Ectodermal cell (in vitro differentiated cells): ENCODE results near the gene RNU7-1.

ENCODE experiments used
- H3K27ac ChIP-seq: 2 replicates; pipeline ENCODE4 v1.7.0; 2013; ENCODE audit warnings: mild to moderate bottlenecking, low read depth, low read length; ENCODE audit not compliant: insufficient read depth, poor library complexity, severe bottlenecking
- H3K27me3 ChIP-seq: 2 replicates; pipeline ENCODE4 v1.7.0; 2013; ENCODE audit warnings: mild to moderate bottlenecking, low read length; ENCODE audit not compliant: insufficient read depth, control insufficient read depth, poor library complexity, severe bottlenecking
- H3K36me3 ChIP-seq: one replicate; pipeline ENCODE4 v1.7.0; 2013; ENCODE audit warnings: low read length; ENCODE audit not compliant: control insufficient read depth, insufficient read depth
- H3K4me1 ChIP-seq: one replicate; pipeline ENCODE4 v1.7.0; 2013; ENCODE audit warnings: low read length; ENCODE audit not compliant: control insufficient read depth, insufficient read depth
- H3K4me3 ChIP-seq: 2 replicates; pipeline ENCODE4 v1.7.0; 2013; ENCODE audit warnings: low read depth, low read length, control low read depth; ENCODE audit not compliant: insufficient read depth
- H3K9me3 ChIP-seq: 2 replicates; pipeline ENCODE4 v1.7.0; 2013; ENCODE audit warnings: mild to moderate bottlenecking, low read length, moderate library complexity; ENCODE audit not compliant: control insufficient read depth
- WGBS, 2 experiments: methylation state at CpG; one replicate each; pipeline ENCODE4 v1.1.7; 2013; ENCODE audit warnings: missing lambda C conversion rate in 2 of 2; 5-methylcytosine and 5-hydroxymethylcytosine counted together

RNU7-1 gene

GRCh38 chr12:6938353-6939190 lies 5.0 kb upstream of the RNU7-1 start:
- Histone ChIP-seq H3K4me3 (peak overlapping the region; percentile 76), H3K9me3 (no peaks in the 10 kb centered on the region), H3K4me1 (no peaks in the 10 kb centered on the region), H3K27ac (peak overlapping the region; percentile 97), H3K36me3 (peaks cover 36% of the 10 kb centered on the region), H3K27me3 (no peaks in the 10 kb centered on the region)
- WGBS, 2 experiments, result 94 to 95% methylated on average over 32 of the region's 32 CpGs

DNA sequence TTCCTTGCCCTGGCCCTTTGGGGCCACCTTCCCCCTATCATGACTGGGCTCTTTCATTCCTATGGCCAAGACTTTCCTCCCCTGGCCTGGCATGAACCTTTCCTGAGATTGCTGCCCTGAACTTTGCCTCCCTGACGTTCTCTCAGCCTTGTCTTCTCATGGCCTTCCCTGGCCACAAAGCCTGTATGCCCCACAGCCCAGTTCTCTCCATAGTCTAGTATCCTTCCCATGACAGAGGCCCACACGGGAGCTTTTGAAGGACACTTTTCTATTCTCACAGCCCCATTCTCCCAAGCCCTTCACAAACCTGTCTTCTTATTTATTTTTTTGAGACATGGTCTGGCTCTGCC lies 4.5 kb upstream of the RNU7-1 start:
- Histone ChIP-seq H3K36me3 (peaks cover 30% of the 10 kb centered on the region), H3K9me3 (no peaks in the 10 kb centered on the region), H3K27ac (no peak overlapping the region), H3K4me3 (no peak overlapping the region), H3K4me1 (no peaks in the 10 kb centered on the region), H3K27me3 (no peaks in the 10 kb centered on the region)
- 89 to 95% methylated on average over 2 of the region's 2 CpGs for WGBS, 2 experiments

DNA sequence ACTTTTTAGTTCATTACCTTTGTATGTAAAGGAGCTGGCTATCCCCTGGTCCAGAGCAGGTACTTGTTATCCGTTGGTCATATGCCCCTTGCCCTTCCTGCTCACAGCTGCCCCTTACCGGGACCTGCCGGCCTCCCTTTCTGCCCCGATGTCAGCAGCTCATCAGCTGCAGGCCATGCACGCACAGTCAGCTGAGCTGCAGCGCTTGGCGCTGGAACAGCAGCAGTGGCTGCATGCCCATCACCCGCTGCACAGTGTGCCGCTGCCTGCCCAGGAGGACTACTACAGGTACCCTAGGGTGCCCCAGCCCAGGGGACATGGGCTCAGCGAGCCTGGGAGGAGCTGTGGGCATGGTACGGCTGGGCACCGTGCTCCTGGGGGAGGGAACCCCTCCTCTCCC lies 2.3 kb upstream of the RNU7-1 start:
- WGBS, 2 experiments, result 96% methylated on average over 12 of the region's 12 CpGs
- H3K27me3 ChIP-seq, result no peaks in the 10 kb centered on the region
- peaks cover 15% of the 10 kb centered on the region for H3K36me3 ChIP-seq
- no peak overlapping the region for H3K4me3 ChIP-seq
- no peak overlapping the region for H3K27ac ChIP-seq
- H3K9me3 ChIP-seq, result no peaks in the 10 kb centered on the region
- peaks cover 14% of the 10 kb centered on the region for H3K4me1 ChIP-seq

GRCh38 chr12:6941782-6942181 lies 1.8 kb upstream of the RNU7-1 start:
- Histone ChIP-seq H3K9me3 (no peaks in the 10 kb centered on the region), H3K27ac (no peak overlapping the region), H3K4me1 (peaks cover 18% of the 10 kb centered on the region), H3K4me3 (no peak overlapping the region), H3K36me3 (peaks cover 15% of the 10 kb centered on the region), H3K27me3 (no peaks in the 10 kb centered on the region)
- 93 to 98% methylated on average over 9 to 11 of the region's 12 CpGs for WGBS, 2 experiments

DNA sequence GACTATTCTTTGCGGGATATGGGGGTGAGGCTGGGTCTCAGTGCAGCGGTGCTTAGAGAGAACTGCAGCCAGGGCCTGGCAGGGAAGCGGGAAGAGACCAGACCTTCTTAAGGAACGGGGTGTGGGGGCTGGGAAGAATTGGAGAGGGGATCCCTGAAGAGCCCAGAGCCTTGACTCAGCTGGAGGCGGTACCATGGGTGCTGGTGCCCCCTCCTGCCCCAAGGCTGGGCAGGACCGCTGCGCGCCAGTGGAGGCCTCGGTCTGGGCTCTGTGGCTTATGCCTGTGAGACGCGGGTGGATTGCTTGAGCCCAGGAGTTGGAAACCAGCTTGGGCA lies 1.3 kb upstream of the RNU7-1 start:
- H3K4me1 ChIP-seq, result peaks cover 18% of the 10 kb centered on the region
- 97 to 98% methylated on average over 11 of the region's 11 CpGs for WGBS, 2 experiments

DNA sequence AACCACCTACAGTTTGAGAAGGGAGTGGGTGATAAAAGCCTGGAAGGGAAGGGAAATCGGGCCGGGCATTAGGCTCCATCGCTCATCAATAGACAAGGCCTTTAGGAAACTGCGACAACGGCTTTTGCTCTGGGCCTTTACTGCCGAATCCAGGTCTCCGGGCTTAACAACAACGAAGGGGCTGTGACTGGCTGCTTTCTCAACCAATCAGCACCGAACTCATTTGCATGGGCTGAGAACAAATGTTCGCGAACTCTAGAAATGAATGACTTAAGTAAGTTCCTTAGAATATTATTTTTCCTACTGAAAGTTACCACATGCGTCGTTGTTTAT lies 261 bp upstream of the RNU7-1 start:
- H3K9me3 ChIP-seq, result no peaks in the 10 kb centered on the region
- H3K36me3 ChIP-seq, result peaks cover 15% of the 10 kb centered on the region

More for the DNA sequence above, 1.3 kb upstream of the RNU7-1 start:
- no peaks in the 10 kb centered on the region for H3K27me3 ChIP-seq
- H3K36me3 ChIP-seq, result peaks cover 15% of the 10 kb centered on the region
- no peak overlapping the region for H3K4me3 ChIP-seq
- H3K27ac ChIP-seq, result peak overlapping the region; percentile 100
- no peaks in the 10 kb centered on the region for H3K9me3 ChIP-seq

DNA sequence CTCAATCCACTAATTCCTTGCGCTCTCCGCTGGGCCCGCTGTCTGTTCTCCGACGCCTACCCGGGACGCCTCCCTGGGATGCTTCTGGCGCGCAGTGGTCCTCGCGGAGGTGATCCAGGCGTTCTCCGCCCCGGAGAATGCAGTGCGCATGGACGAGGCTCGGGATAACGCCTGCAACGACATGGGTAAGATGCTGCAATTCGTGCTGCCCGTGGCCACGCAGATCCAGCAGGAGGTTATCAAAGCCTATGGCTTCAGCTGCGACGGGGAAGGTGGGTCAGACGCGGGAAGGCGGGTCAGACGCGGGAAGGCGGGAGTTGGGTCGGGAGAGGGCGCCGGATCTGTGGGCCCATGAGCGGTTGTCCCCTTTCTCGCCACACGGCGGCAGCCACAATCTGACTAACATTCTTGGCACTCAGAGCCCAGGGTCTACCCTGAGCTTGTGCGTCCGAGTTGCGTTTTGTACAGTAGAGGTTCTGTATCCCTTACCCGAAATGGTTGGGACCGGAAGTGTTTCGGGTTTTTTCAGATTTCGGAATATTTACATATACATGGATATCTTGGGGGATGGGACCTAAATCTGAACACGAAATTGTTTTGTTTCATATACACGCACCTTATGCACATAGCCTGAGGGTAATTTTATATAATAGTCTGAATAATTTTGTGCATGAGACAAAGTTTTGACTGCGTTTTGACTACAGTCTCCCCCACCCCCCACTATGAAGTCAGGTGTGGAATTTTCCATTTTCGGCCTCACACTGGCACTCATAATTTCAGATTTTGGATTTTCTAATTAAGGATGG lies 968 bp downstream of the RNU7-1 start:
- Histone ChIP-seq H3K4me3 (peak overlapping the region; percentile 71), H3K9me3 (no peaks in the 10 kb centered on the region), H3K27me3 (no peaks in the 10 kb centered on the region), H3K27ac (peak overlapping the region; percentile 100), H3K36me3 (peaks cover 12% of the 10 kb centered on the region), H3K4me1 (peaks cover 18% of the 10 kb centered on the region)
- 4 to 5% methylated on average over 48 of the region's 48 CpGs for WGBS, 2 experiments

More for the DNA sequence above, 261 bp upstream of the RNU7-1 start:
- no peaks in the 10 kb centered on the region for H3K27me3 ChIP-seq
- peak overlapping the region; percentile 100 for H3K27ac ChIP-seq
- H3K4me1 ChIP-seq, result peaks cover 18% of the 10 kb centered on the region
- WGBS, 2 experiments, result 2 to 3% methylated on average over 9 to 13 of the region's 13 CpGs
- peak overlapping the region; percentile 71 for H3K4me3 ChIP-seq

DNA sequence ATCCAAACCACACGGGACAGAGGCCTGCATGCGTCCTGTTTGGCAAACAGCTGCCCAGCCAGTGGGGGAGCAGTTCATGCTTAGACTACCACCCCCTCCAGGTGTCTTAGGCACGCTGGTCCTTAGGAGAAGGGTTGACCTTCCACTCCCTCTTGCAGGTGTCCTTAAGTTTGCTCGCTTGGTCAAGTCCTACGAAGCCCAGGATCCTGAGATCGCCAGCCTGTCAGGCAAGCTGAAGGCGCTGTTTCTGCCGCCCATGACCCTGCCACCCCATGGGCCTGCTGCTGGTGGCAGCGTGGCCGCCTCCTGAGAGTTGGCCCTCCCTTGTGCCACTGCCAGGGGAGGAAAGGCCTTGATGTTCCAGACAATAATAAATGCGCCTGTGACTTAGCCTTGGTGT lies 2.0 kb downstream of the RNU7-1 start:
- Histone ChIP-seq H3K9me3 (no peaks in the 10 kb centered on the region), H3K4me1 (peaks cover 18% of the 10 kb centered on the region), H3K27ac (no peak overlapping the region), H3K4me3 (no peak overlapping the region), H3K27me3 (no peaks in the 10 kb centered on the region), H3K36me3 (peaks cover 12% of the 10 kb centered on the region)
- WGBS, 2 experiments, result 85 to 87% methylated on average over 11 of the region's 11 CpGs

DNA sequence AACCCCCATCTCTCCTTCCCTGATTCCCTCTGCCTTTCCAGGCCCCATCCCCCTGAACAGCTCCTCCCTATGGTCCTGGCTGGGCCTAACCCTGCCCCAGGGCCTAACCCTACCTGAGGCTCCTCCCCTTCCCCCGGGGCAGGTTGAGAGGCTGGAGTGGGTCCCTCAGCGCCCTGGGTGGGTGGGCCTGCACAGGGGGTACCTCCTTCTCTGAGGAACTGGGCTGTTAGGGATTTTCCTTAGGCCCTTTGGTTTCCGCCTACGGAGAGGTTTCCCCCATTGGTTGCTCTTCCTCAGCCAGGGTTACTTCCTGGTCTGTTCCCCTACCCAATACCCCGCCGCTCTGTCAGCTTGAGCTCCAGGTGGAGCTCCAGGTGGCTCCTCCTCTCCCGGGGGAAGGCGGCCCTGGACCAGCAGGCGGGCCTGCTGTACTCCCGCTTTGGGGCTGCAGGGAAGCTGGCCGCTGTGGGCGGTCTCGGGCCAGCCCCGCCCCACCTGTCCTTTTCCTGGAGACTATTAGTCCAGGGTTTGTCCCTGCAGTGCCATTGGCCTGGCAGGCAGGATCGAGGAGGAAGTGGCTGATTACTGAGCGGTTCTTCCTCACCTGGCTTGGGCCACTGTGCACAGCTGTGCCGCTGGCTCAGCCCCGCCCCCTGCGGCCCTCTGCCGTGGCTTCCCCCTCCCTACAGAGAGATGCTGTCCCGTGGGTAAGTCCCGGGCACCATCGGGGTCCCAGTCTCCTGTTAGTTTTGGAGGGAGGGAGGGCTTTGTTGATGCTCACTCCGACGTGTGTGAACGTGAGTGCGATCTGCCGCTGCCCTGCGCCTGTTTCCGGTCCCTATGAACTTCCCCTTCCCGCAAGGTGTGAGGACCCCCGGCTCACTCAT lies 2.7 kb downstream of the RNU7-1 start:
- Histone ChIP-seq H3K27ac (no peak overlapping the region), H3K4me3 (peak overlapping the region; percentile 22)

More for the DNA sequence above, 2.7 kb downstream of the RNU7-1 start:
- Histone ChIP-seq H3K36me3 (peaks cover 6% of the 10 kb centered on the region), H3K9me3 (no peaks in the 10 kb centered on the region), H3K4me1 (peaks cover 18% of the 10 kb centered on the region), H3K27me3 (no peaks in the 10 kb centered on the region)
- 10 to 12% methylated on average over 32 of the region's 32 CpGs for WGBS, 2 experiments
